Fibroblast of skin of abdomen (primary cell): ENCODE measurements around the gene NTRK3.
"Not testable (repeated sequence)": the region's sequence is repeated elsewhere in the genome, so short reads cannot be mapped to it uniquely, and the experiment has no call there.

Source experiments
- DNase-seq: peaks from one replicate; pipeline ENCODE4 v3.0.0-alpha.2; 2013

NTRK3 gene

DNA sequence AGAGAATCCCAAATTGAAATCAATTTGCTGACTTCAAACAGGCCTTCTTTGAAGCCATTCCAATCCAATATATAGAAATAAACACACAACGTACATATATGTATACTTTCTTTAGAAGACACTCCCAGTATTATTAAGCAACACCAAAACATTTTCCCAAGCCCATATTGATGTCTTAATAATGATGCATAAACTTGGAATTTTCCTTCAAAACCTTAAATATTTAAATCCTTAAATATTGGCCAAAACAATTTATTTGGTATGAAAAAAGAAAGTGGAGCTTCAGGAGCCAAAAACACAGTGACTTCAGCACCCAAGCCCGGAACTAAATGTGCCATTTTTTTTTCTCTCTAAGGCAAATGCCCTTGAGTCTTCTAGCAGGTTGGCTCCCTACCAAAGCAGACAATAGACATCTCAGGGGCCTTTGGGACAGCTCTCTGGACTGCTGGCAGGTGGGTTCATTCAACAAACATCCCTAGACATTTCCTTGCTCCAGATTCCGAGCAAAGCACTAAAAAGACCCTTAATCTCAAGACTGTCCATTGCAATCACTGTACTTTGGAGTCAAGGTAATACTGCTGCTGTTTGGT is 384.7 kb downstream of the NTRK3 start:
- peak; percentile 65 for DNase-seq

DNA sequence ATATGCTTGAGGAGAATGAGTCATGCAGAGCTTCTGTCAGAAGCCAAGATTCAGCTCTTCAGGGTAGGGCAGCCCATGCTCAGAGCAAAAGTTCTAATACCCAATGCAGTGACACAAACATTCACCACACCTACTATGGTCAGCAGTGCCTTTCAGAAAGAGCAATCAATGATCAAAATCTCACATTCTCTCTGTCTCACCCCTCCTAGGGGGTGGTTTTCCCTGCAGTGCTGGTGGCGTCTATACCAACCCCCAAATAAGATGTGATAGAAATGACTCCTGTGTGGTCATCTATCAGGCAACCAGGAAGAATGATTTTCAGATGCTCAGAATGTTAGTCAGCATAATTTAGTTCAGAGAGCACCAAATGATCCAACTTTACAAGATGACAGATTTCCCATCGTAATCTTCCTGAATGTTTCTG is 385.3 kb downstream of the NTRK3 start:
- DNase-seq: peak; percentile 86

DNA sequence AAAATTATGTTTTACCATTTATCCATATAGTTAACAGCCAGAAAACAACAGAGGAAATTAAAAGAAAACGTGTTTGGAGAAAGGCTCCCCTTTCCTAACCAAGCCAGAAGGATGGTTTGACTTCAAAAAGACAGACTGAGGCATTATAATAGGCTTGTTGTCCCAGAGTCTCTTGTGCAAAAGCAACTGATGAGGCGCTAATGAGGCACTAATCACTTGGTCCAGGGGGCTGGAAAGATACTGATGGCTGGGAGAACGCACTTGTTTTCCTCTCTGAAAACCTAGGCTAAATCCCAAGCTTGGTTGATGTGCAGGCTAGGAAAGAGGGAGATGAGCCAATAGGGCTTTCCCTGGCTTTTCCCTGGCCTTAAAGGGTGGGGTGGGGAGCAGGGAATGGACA is 389.6 kb downstream of the NTRK3 start:
- DNase-seq: no peak

DNA sequence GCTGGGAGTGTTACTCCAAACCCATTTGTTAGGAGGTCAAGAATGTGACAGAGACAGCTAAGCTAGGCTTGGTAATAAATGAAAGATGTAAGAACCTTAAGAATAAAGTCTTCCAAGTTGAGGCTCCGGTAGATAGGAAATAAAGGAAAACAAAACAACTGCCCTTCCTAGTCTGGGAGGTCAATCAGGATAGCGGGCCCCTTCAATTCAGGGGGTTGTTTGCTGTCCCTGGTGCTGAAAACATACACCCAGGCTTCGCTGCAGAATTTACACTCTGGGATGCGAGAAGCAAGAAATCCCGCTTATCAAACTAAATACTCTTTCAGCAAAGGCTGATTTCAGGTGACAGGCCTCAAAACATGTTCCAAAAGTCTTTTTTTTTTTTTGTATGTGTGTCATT is 393.4 kb downstream of the NTRK3 start:
- peak; percentile 27 for DNase-seq

DNA sequence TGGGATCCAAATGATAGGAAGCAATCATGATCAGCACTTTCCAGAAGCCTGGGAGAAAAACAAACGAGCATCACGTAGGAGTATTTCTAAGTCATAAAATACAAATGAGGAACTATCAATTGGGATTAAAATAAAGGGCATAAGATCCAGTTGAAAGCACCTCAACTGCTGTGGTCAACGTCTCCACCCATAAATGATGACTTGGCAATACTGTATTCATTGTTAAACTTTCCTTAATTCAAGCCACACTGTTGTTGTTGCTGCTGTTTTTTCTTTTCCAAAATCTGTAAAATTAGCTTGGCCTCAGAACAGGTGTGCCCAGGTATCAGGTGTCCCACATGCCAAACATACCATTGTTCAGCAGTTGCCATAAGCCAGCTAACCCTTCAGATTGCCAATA is 395.8 kb downstream of the NTRK3 start:
- no peak for DNase-seq

DNA sequence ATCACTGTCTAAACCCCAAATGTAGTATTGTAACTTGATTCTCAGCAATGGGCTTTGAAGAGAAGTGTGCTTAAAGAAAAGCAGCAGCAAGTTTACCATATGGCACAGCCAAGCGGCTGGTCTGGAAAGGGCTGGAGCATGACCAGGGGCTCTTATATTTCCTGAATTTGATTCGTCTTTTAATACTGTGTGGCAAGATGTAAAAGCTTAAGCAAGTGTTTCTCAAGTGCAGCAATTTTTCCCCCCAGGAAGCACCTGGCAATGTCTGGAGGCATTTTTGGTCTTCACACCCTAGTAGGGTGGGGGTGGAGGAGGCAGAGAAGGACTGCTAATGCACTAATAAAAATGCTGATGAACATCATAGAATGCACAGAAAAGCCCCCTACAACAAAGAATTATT is 397.9 kb downstream of the NTRK3 start:
- DNase-seq: no peak

DNA sequence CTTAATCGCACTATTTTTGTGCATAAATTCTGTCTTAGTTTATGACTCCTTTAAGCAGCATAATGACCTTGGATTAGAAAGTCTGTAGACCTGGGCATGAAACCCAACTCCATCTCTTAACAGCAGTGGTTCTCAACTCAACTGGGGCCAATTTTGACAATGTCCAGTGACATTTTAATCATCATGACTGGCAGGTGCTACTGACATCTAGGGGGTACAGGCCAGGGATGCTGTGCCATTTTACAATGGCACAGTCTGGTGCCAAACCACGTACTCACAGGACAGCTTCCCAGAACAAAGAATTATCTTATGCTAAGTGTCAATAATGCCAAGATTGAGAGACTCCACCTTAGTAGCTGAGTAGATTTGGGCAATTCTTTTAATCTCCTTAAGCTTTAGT is 405.0 kb downstream of the NTRK3 start:
- no peak for DNase-seq

DNA sequence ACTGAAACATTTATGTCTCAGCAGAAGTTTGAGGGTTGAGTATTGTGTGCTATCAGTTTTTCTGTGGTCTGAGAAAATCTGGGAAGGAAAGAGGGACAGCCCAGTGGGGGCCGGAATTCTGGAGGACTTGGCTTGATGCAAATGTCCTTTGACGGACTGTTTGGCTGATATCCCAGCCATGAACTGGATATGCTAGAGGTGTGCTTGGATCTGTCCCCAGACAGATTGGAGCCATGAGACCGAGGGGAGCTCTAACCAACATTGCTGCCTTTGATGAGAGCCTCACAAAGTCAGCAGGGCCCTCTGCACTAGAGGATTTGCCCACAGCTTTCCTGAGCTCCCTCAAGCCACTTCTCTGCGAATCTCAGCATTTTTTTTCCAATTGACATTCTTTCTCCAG is 405.6 kb downstream of the NTRK3 start:
- no peak for DNase-seq

DNA sequence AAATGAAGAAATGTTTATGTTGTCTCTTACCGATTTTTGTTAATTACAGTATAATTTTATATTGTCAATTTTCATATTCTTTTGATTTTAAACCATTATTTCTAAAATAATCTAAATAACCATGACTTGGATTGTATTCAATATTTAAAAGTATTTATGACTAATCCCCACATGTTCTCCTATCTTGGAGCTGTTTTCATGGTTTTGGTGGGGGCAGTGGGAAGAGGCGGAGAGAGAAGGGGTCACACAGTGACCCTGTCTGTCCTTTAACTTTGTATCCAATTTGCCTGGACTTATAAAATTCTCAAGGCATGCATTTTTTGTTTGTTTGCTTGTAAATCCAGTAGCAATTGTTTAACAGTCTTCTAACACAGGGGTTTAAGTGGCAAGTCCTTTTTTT is 407.4 kb downstream of the NTRK3 start:
- no peak for DNase-seq

DNA sequence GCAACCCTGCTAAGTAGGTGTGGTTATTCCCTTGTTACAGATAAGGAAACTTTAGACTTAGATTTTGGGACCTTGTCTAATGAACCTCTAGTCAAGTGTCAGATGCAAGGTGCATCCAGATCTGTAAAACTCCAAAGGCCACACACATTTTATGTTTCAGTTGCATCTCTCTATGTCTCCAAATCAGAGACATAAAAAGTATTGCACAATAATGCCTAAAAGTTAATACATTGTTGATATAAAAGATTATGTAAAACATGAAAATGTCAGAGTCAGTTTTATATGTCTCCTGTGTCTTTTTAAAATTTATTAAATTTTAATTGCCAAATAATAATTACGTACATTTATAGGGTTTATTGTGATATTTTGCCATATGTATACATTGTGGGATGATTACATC is 408.5 kb downstream of the NTRK3 start:
- no peak for DNase-seq

DNA sequence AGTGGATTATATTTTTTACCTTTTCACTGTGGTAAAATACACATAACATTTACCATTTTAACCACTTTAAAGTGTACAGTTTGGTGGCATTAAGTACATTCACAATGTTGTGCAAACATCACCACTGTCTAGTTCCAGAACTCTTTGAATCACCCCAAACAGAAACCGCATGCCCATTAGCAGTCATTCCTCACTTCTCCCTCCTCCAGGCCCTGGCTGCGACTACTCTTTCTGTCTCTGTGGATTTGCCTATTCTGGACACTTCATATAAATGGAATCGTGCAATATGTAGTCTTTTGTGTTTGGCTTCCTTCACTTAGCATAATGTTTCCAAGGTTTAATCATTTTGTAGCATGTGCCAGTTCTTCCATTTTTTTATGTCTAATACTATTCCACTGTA is 409.8 kb downstream of the NTRK3 start:
- DNase-seq: no peak

DNA sequence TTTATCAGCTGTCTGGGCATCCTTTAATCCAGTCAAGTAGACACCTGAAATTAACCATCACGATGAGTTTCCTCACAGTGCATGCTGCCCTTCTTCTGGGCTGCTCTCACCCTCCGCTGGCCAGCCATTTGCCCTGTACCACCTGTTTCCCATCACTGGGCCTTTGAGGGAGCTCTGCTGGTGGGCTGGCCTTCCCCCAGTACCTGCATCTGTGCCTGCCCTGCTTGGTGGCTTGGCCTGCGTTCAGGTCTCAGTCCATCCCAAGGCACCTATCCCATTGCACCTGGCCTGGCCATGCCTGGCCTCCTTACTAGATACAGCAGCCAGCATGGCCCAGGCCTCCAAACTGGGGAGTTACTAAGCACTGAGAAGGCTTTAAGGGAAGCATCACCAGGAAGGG is 413.2 kb downstream of the NTRK3 start:
- no peak for DNase-seq

DNA sequence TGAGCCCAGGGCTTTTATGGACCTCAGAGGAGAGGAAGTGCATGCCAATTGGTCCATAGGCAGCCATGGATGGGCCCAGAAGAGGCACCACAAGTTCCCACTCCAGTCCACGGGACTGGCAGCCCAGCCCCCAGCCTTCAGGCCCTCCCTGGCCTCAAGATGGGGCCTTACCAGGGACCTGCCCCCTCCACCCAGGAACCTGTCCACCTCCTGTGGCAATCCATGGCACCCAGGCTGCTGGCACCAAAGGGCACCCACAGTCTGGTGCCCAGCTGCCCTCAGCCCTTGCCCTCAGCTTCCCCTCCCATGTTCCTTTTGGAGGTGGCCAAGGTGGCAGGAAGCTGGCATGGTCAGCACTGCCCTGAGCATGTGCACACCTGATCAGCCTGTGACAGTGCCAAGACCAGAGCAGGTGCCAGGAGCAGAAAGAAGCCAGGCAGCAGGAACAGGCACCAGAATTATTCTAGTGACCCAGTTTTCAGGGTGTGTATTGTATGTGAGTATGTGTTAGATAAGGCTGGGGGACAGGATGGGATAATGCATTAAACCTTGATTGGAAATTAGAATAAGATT is 415.0 kb downstream of the NTRK3 start:
- DNase-seq: no peak

DNA sequence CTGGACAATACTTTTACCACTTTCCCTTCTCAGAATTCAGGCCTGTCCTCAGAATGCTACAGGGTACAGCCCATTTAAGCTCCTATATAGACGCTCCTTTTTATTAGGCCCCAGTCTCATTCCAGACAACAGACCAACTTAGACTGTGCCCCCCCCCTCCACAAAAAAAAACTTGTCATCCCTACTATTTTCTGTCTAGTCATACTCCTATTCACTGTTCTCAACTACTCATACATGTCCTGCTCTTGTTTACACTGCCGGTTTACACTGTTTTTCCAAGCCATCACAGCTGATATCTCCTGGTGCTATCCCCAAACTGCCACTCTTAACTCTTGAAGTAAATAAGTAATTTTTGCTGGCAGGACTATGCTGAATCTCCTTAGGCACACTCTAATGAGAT is 420.7 kb downstream of the NTRK3 start:
- not testable (repeated sequence) for DNase-seq

DNA sequence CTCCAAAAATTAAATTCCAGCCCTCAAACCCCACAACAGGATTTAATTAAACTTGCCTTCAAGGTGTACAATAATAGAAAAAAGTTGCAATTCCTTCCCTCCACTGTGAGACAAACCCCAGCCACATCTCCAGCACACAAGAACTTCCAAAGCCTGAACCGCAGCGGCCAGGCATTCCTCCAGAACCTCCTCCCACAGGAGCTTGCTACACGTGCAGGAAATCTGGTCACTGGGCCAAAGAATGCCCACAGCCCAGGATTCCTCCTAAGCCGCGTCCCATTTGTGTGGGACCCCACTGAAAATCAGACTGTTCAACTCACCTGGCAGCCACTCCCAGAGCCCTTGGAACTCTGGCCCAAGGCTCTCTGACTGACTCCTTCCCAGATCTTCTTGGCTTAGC is 423.2 kb downstream of the NTRK3 start:
- not testable (repeated sequence) for DNase-seq

DNA sequence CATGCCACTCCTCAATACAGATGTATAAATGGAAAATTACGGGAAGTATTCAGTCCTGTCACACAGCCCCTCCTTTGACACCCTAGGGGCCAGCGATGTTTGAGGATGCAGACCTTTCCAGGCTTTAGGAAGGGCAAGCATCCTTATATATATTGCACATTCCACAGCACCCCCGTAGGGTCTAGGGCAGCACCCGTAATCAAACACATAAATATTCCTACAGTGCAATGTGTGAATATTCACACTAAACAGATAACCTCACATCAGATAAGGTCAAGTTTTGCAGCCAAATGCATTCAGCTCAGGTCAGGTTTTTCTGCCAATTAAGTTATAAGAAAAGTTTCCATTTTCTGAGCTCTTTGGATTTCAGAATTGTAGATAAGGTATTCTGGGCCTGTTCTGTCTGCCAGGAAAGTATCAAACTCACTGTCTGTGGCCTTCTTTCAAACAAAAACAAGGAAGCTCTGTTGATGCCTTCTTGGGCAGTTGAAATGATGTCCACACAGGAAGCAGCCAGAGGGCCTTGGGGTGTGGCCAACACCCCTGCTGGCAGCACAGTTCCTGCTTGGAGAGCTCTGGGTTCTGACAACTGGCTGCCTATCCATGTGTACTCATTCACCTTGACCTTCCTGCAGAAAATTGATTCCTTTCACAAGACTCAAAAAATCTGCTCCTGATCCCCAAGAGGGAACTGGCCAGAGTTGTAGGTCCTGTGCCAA is 427.0 kb downstream of the NTRK3 start:
- DNase-seq: no peak

DNA sequence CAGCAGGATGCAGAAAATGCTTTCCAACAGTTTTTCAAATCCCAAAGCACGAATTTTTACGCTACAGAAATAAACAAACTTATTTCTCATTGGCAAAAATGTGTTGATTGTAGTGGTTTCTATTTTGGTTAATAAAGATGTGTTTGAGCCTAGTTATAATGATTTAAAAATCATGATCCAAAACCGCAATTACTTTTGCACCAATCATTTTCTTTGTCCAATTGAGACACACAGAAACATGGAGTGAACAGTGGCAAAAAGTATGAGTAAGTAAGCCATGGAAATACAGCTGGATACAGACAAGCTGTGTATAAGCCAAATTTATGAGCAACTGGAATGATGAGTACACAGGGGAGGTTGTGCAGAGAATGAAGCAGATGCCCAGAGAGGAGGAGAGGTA is 427.9 kb downstream of the NTRK3 start:
- DNase-seq: no peak

DNA sequence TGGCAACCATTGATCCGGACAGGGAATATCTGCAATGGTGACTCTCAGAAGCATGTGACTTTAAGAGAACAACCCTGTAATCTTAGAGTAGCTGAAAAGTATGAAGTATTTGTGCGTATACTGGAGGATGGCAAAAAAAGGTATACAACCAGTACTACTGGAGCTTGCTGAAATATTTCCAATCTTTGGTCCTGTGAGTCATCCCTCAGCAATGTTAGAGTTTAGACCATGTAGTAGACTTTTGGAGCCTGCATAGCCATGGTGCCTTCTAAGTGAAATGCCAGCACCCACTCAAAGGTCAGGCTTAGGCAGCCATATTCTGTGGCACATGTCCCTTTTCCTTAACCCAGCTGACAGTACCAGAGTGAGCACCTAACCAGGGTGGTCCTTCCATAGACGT is 429.4 kb downstream of the NTRK3 start:
- DNase-seq: peak; percentile 21

DNA sequence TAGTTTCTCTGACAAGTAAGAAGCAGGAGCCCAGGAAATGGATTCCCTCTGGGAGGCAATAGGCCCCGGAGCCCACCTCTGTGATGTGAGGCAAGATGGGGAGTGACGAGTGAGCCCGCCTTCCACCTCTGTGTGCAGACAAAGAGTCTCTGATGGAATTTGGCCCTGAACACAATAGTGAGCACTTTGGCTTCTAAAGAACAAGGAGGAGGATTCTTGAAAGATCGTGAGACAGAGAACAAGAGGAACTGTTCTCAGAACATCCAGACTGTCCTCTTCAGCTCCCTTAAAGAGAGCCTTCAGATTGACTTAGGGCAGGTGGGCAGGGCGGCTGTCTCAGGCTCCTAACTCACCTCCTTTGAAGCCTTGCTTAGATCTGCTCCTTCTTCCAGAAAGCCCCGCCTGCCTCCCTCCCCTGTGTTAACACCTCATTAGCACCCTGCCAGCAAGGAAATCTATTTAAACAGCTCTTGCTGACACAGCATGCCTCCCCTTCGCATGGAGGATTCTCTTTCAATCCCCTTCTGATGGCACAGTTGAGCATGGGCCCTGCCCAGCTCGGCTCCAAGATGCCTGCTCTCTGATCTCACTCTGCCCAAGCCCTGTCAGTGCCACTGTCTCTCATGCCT is 430.3 kb downstream of the NTRK3 start:
- no peak for DNase-seq

DNA sequence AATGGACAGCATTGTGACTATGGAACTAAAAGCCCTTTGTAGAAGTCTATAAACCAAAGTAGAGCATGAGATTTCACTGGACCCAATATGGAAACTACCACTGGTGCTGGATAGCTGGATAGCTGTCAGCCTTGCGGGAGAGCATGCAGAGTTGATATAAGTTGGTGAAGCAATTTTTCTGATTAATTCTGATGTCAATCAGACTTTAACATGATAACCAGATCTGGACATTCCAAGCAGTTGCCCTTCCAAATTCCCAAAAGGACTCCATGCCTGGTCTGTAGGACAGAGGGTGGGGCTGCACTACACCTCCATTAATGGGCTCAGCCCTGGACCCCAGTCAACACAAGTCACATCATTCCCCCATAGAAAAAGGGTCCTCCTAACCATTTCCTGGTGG is 437.8 kb downstream of the NTRK3 start:
- DNase-seq: no peak

DNA sequence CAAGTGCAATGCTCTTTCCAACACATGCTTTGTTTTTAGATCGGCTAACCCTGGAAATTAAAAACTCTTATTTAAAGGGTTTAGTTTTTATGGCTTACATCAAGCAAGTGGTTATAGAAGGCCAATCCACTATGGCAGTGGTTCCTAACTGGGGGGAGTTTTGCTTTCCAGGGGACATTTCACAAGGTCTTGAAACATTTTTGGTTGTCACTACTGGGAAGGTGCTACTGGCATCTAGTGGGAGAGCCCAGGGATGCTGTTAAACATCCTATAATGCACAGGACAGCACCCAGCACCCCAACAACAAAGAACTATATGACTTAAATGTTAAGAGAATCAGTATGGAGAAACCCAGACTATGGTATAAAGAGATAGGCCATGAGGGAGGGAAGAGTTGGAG is 439.0 kb downstream of the NTRK3 start:
- peak; percentile 11 for DNase-seq

DNA sequence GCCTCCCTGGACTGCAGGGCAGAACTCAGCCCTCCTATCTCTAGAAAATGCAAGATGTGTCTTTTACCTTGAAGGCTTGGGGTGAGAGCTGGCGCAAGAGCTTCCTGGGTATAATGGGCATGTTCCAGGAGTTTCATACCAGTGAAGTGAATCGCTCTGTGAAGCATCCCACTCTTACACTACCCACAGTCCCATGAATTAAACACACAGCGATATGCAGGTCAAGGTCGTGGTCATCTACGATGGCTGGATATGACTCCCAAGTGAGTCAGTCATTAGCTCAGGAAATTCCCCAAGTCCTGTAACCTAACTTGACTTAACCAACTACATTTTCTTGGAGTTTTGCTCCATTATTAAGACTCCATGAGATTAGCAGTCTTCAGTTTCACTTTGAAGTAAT is 439.7 kb downstream of the NTRK3 start:
- DNase-seq: peak; percentile 90

DNA sequence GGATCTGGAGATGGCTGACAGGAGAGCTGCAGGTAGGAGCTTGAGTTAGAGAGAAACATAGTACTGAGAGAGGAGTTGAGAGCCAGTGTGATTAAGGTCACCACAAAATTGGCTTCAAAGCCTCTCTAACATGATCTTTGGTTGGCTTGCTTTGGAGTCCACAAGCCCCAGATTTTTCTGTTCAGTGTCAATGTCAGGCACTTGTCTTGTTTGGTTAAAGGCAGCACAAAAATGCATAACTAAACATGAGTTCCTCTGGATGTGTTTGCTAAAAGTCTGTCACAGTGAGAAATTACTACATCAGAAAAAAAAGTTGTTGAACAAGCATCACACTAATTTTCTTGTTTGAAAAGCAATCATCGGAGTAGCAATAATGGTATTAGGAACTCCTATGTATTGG is 440.5 kb downstream of the NTRK3 start:
- peak; percentile 29 for DNase-seq
